Measurements from ENCODE around the gene DENND4A.

Gene DENND4A

GRCh38 chr15:65792138-65792987 is at the start of gene DENND4A:
TSS of gene DENND4A (minus strand) at chr15:65792293. CDS start at chr15:65756450, 35,843 bp downstream.
- peak; percentile 91 for DNase-seq (ENCODE audit: low spot score)

- no peak for DNase-seq (ENCODE audit: low spot score)
Observed at GRCh38 chr15:65841121-65841930, 49.2 kb upstream of the DENND4A start.

GRCh38 chr15:65839985-65840384 is 47.9 kb upstream of the DENND4A start:
- DNase-seq (ENCODE audit: low spot score): no peak

GRCh38 chr15:65839354-65839901 is 47.3 kb upstream of the DENND4A start:
- DNase-seq (ENCODE audit: low spot score): no peak

- no peak for DNase-seq (ENCODE audit: low spot score)
Observed at GRCh38 chr15:65837301-65838294, 45.5 kb upstream of the DENND4A start.

GRCh38 chr15:65836665-65837064 is 44.6 kb upstream of the DENND4A start:
- no peak for DNase-seq (ENCODE audit: low spot score)

GRCh38 chr15:65835447-65835846 is 43.4 kb upstream of the DENND4A start:
- no peak for DNase-seq (ENCODE audit: low spot score)

GRCh38 chr15:65834603-65835282 is 42.6 kb upstream of the DENND4A start:
- DNase-seq (ENCODE audit: low spot score): no peak

- DNase-seq (ENCODE audit: low spot score): no peak
Observed at GRCh38 chr15:65833501-65834205, 41.6 kb upstream of the DENND4A start.

GRCh38 chr15:65832549-65833364 is 40.7 kb upstream of the DENND4A start:
- peak; percentile 83 for DNase-seq (ENCODE audit: low spot score)

GRCh38 chr15:65829130-65829764 is 37.2 kb upstream of the DENND4A start:
- DNase-seq (ENCODE audit: low spot score): no peak

- DNase-seq (ENCODE audit: low spot score): no peak
Observed at GRCh38 chr15:65828585-65828984, 36.5 kb upstream of the DENND4A start.

- no peak for DNase-seq (ENCODE audit: low spot score)
Observed at GRCh38 chr15:65827065-65827464, 35.0 kb upstream of the DENND4A start.

GRCh38 chr15:65824941-65825544 is 33.0 kb upstream of the DENND4A start:
- no peak for DNase-seq (ENCODE audit: low spot score)

- peak; percentile 56 for DNase-seq (ENCODE audit: low spot score)
Observed at GRCh38 chr15:65824031-65824743, 32.1 kb upstream of the DENND4A start.

GRCh38 chr15:65822316-65822715 is 30.2 kb upstream of the DENND4A start:
- DNase-seq (ENCODE audit: low spot score): no peak

- no peak for DNase-seq (ENCODE audit: low spot score)
Observed at GRCh38 chr15:65821070-65821469, 29.0 kb upstream of the DENND4A start.

GRCh38 chr15:65819563-65819960 is 27.5 kb upstream of the DENND4A start:
- no peak for DNase-seq (ENCODE audit: low spot score)

Measured in hepatic stellate cell (primary cell).